ENCODE results near the gene TP53TG5.

DNA sequence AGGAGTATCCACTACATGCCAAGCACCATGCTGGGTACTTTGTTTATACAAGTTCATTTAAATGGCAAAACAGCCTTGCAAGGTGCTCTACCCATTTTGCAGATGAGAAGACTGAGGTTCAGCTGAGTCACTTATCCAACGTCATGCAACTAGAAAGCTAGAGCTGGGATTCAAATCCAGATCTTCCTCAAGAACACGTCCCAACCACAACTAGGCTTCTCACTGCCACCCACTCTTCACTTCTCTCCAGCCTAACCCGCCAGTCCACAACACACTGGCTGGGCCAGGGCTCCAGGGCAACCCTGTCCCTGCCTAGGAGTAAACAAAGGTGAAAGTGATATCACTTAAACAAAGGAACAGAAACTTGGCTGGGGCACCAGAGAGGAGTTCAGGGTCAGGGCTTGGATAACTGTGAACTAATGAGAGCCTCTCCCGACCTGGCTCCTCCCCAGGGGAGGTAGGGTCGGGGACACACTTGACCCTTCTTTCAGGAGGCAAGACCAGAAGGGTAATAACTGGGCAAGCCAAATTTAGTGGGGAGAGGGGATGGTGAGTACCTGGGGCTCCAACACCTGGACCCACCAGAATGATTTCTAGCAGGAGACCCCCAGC is 37.8 kb downstream of the TP53TG5 start:
- TF ChIP-seq ATF7 (IDR thresholded peaks at IDR 0.05; ENCODE audit: low read depth), result no peak
- no peak for TF ChIP-seq TBL1XR1 (IDR thresholded peaks at IDR 0.05; ENCODE audit: low read depth, low read length)
- no peak for TF ChIP-seq CREM (IDR thresholded peaks at IDR 0.05; ENCODE audit: low read depth)
- TF ChIP-seq ZNF384 (IDR thresholded peaks at IDR 0.05; ENCODE audit: borderline replicate concordance, low read depth, low read length), result no peak
- no peak for TF ChIP-seq NRF1 (conservative IDR thresholded peaks at IDR 0.05; ENCODE audit: low read depth, low read length)
- TF ChIP-seq, protein P1, sequence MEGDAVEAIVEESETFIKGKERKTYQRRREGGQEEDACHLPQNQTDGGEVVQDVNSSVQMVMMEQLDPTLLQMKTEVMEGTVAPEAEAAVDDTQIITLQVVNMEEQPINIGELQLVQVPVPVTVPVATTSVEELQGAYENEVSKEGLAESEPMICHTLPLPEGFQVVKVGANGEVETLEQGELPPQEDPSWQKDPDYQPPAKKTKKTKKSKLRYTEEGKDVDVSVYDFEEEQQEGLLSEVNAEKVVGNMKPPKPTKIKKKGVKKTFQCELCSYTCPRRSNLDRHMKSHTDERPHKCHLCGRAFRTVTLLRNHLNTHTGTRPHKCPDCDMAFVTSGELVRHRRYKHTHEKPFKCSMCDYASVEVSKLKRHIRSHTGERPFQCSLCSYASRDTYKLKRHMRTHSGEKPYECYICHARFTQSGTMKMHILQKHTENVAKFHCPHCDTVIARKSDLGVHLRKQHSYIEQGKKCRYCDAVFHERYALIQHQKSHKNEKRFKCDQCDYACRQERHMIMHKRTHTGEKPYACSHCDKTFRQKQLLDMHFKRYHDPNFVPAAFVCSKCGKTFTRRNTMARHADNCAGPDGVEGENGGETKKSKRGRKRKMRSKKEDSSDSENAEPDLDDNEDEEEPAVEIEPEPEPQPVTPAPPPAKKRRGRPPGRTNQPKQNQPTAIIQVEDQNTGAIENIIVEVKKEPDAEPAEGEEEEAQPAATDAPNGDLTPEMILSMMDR (IDR thresholded peaks at IDR 0.05 in 2 of 3, conservative IDR thresholded peaks at IDR 0.05 in 1 of 3; ENCODE audit: control insufficient read depth in 2 of 3, extremely low read depth in 1 of 3, insufficient read depth in 1 of 3, low read depth in 3 of 3, low read length in 3 of 3), result no peak
- no peak for TF ChIP-seq POLR2A (IDR thresholded peaks at IDR 0.05; ENCODE audit: low read depth, low read length)
- no peak for TF ChIP-seq SMARCA5 (IDR thresholded peaks at IDR 0.05)
- TF ChIP-seq, protein P2, sequence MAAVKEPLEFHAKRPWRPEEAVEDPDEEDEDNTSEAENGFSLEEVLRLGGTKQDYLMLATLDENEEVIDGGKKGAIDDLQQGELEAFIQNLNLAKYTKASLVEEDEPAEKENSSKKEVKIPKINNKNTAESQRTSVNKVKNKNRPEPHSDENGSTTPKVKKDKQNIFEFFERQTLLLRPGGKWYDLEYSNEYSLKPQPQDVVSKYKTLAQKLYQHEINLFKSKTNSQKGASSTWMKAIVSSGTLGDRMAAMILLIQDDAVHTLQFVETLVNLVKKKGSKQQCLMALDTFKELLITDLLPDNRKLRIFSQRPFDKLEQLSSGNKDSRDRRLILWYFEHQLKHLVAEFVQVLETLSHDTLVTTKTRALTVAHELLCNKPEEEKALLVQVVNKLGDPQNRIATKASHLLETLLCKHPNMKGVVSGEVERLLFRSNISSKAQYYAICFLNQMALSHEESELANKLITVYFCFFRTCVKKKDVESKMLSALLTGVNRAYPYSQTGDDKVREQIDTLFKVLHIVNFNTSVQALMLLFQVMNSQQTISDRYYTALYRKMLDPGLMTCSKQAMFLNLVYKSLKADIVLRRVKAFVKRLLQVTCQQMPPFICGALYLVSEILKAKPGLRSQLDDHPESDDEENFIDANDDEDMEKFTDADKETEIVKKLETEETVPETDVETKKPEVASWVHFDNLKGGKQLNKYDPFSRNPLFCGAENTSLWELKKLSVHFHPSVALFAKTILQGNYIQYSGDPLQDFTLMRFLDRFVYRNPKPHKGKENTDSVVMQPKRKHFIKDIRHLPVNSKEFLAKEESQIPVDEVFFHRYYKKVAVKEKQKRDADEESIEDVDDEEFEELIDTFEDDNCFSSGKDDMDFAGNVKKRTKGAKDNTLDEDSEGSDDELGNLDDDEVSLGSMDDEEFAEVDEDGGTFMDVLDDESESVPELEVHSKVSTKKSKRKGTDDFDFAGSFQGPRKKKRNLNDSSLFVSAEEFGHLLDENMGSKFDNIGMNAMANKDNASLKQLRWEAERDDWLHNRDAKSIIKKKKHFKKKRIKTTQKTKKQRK (IDR thresholded peaks at IDR 0.05; ENCODE audit: low read depth, low read length), result no peak
- TF ChIP-seq TAF1 (IDR thresholded peaks at IDR 0.05; ENCODE audit: borderline replicate concordance, low read depth, low read length), result no peak
- no peak for TF ChIP-seq POLR2AphosphoS5 (IDR thresholded peaks at IDR 0.05; ENCODE audit: low read length)
- TF ChIP-seq NBN (IDR thresholded peaks at IDR 0.05), result no peak
- TF ChIP-seq SREBF2 (IDR thresholded peaks at IDR 0.05; ENCODE audit: low read length), result no peak

Data from GM12878 (cell line).